HCT116 (cell line): Measurements from ENCODE around the gene CDC14A. TPM values are rescaled to one million over a fixed set of nuclear protein-coding genes. Genes with fewer than 3 reads are reported as not detected.

Source experiments
- ATAC-seq: fragments of 200-7000 bp; cut with Tn5 transposase; 2 replicates; pipeline ENCODE4 v1.9.1; 2020; ENCODE audit warnings: mild to moderate bottlenecking, moderate library complexity
- BruUV-seq: library from RNA; stranded (reverse); fragments of 400-500 nt; replicated peaks from 2 replicates; lab custom pipeline; 2021; lab: Mats Ljungman, UMichigan
- CTCF ChIA-PET: fragments of 300-600 bp; sonication (Branson Sonifier 250); formaldehyde crosslinking; loops from one replicate; lab custom pipeline; 2021; ENCODE audit warnings: antibody characterized with exemption; lab: Charles Lee
- POLR2A ChIA-PET: fragments of 300-600, 350-600 bp; sonication (Branson Sonifier 250); formaldehyde crosslinking; loops from one replicate; lab custom pipeline; 2021; ENCODE audit warnings: antibody characterized with exemption; lab: Charles Lee
- RAD21 ChIA-PET, 2 experiments: fragments of 300-600 bp; sonication (Branson Sonifier 250); formaldehyde crosslinking; loops; one replicate each; lab custom pipeline; 2023; ENCODE audit warnings: low total read pairs in 2 of 2; ENCODE audit not compliant: uncharacterized antibody in 2 of 2, unreplicated experiment in 2 of 2, low non-redundant PET in 1 of 2; lab: Charles Lee
- DNase-seq: peaks from one replicate; pipeline ENCODE4 v3.0.0-alpha.2; 2010; ENCODE audit warnings: low read depth, low spot score
- H2AFZ ChIP-seq: fragments of 200-600 bp; shearing (Covaris generic), sonication (generic); 2 replicates; pipeline ENCODE4 v1.6.1; 2017; ENCODE audit warnings: low read depth, mixed run types, mixed read lengths, antibody characterized with exemption, low read length; ENCODE audit not compliant: poor library complexity, severe bottlenecking
- H3K27ac ChIP-seq: 2 replicates; pipeline ENCODE4 v1.5.1; 2012; ENCODE audit warnings: low read depth, low read length
- H3K27me3 ChIP-seq: fragments of 200-600 bp; sonication (generic); 2 replicates; pipeline ENCODE4 v1.6.1; 2016; ENCODE audit warnings: mixed run types, low read length, mixed read lengths; ENCODE audit not compliant: insufficient read depth
- H3K36me3 ChIP-seq, 2 experiments: fragments of 200-500 bp in 1 of 2; fragments of 200-600 bp in 1 of 2; sonication (Bioruptor generic) in 1 of 2; sonication (generic) in 1 of 2; 2 replicates each; pipeline versions ENCODE4 v1.5.1 to v1.6.1; 2014 to 2016; ENCODE audit warnings: low read length in 2 of 2, inconsistent platforms in 1 of 2, mixed read lengths in 1 of 2, mixed run types in 1 of 2; ENCODE audit not compliant: insufficient read depth in 2 of 2, control insufficient read depth in 1 of 2
- H3K4me1 ChIP-seq, 2 experiments: fragments of 200-600 bp in 1 of 2; sonication (generic) in 1 of 2; 2 replicates each; pipeline versions ENCODE4 v1.5.1 to v1.6.1; 2012 to 2017; ENCODE audit warnings: low read length in 2 of 2, inconsistent platforms in 1 of 2, mild to moderate bottlenecking in 1 of 2, mixed read lengths in 1 of 2, mixed run types in 1 of 2, moderate library complexity in 1 of 2; ENCODE audit not compliant: insufficient read depth in 2 of 2, control insufficient read depth in 1 of 2
- H3K4me2 ChIP-seq: fragments of 200-600 bp; sonication (generic); 2 replicates; pipeline ENCODE4 v1.6.1; 2017; ENCODE audit warnings: mixed run types, low read length, mixed read lengths
- H3K4me3 ChIP-seq, 2 experiments: fragments of 200-600 bp in 1 of 2; sonication (generic) in 1 of 2; replicated peaks in 1 of 2; 2 replicates each; pipeline ENCODE4 v1.5.1; 2011 to 2016; ENCODE audit warnings: low read length in 2 of 2, control low read depth in 1 of 2, low read depth in 1 of 2, mild to moderate bottlenecking in 1 of 2, mixed read lengths in 1 of 2, mixed run types in 1 of 2
- H3K79me2 ChIP-seq: fragments of 200-600 bp; sonication (generic); 2 replicates; pipeline ENCODE4 v1.6.1; 2017; ENCODE audit warnings: mild to moderate bottlenecking, mixed run types, low read length, moderate library complexity, mixed read lengths; ENCODE audit not compliant: insufficient read depth
- H3K9ac ChIP-seq: fragments of 200-600 bp; sonication (generic); 2 replicates; pipeline ENCODE4 v1.6.1; 2016; ENCODE audit warnings: low read length, mixed read lengths
- H3K9me2 ChIP-seq: fragments of 200-600 bp; sonication (generic), shearing (Covaris generic); 2 replicates; pipeline ENCODE4 v1.6.1; 2017; ENCODE audit warnings: mixed run types, mild to moderate bottlenecking, moderate library complexity; ENCODE audit not compliant: insufficient read depth
- H3K9me3 ChIP-seq, 2 experiments: fragments of 200-500 bp in 1 of 2; fragments of 200-600 bp in 1 of 2; sonication (Bioruptor generic) in 1 of 2; sonication (generic) in 1 of 2; 2 replicates each; pipeline ENCODE4 v1.6.1; 2014 to 2017; ENCODE audit warnings: low read length in 2 of 2, mixed read lengths in 2 of 2, inconsistent platforms in 1 of 2, low read depth in 1 of 2, mild to moderate bottlenecking in 1 of 2, mixed run types in 1 of 2, moderate library complexity in 1 of 2; ENCODE audit not compliant: control insufficient read depth in 1 of 2, insufficient read depth in 1 of 2
- H4K20me1 ChIP-seq: fragments of 200-600 bp; sonication (generic), shearing (Covaris generic); 2 replicates; pipeline ENCODE4 v1.6.1; 2017; ENCODE audit warnings: mixed run types, mild to moderate bottlenecking, moderate library complexity; ENCODE audit not compliant: insufficient read depth
- CBX3 ChIP-seq: IDR thresholded peaks from 2 replicates; pipeline ENCODE4 v1.6.1; 2012; ENCODE audit warnings: low read depth
- CEBPB ChIP-seq: IDR thresholded peaks from 2 replicates; pipeline ENCODE4 v1.6.1; 2012; ENCODE audit warnings: low read depth
- ELF1 ChIP-seq: IDR thresholded peaks from 2 replicates; pipeline ENCODE4 v1.6.1; 2012; ENCODE audit warnings: low read depth, borderline replicate concordance
- JUND ChIP-seq: IDR thresholded peaks from 2 replicates; pipeline ENCODE4 v1.6.1; 2012
- POLR2A ChIP-seq: IDR thresholded peaks from 2 replicates; pipeline ENCODE4 v1.7.0; 2011; ENCODE audit warnings: borderline replicate concordance; ENCODE audit not compliant: insufficient read depth, insufficient read length; ENCODE audit errors: extremely low read depth
- POLR2AphosphoS5 ChIP-seq: IDR thresholded peaks from 2 replicates; pipeline ENCODE4 v1.6.1; 2011; ENCODE audit warnings: mild to moderate bottlenecking, low read depth, low read length, moderate library complexity
- RAD21 ChIP-seq: IDR thresholded peaks from 2 replicates; pipeline ENCODE4 v1.6.1; 2012; ENCODE audit warnings: low read depth, mild to moderate bottlenecking
- SIN3A ChIP-seq: IDR thresholded peaks from 2 replicates; pipeline ENCODE4 v1.6.1; 2012; ENCODE audit warnings: low read depth
- SP1 ChIP-seq: IDR thresholded peaks from 2 replicates; pipeline ENCODE4 v1.6.1; 2012; ENCODE audit warnings: low read depth
- SRF ChIP-seq: IDR thresholded peaks from 2 replicates; pipeline ENCODE4 v1.6.1; 2012; ENCODE audit warnings: low read depth
- TCF7L2 ChIP-seq: IDR thresholded peaks from 2 replicates; pipeline ENCODE4 v1.7.0; 2011; ENCODE audit warnings: borderline replicate concordance, inconsistent platforms; ENCODE audit not compliant: insufficient read depth, insufficient read length; ENCODE audit errors: extremely low read depth
- YY1 ChIP-seq: IDR thresholded peaks from 2 replicates; pipeline ENCODE4 v1.6.1; 2011; ENCODE audit warnings: low read length, low read depth, moderate library complexity, mild to moderate bottlenecking; ENCODE audit not compliant: insufficient replicate concordance; ENCODE audit errors: extremely low read depth
- ZFX ChIP-seq: fragments of 450-650 bp; IDR thresholded peaks from 2 replicates; pipeline ENCODE4 v1.6.1; 2017
- ZNF274 ChIP-seq: fragments of 200-500 bp; sonication (Bioruptor generic); IDR thresholded peaks from 2 replicates; pipeline ENCODE4 v1.6.1; 2014; ENCODE audit warnings: mild to moderate bottlenecking, low read depth, low read length, inconsistent platforms
- intact Hi-C: fragments of 100-400 bp; cut with micrococcal nuclease; formaldehyde crosslinking; loops from 2 replicates; pipeline ENCODE4 v1.10.0; 2022
- total RNA-seq: library from RNA; stranded (reverse); gene quantifications from one replicate; pipeline ENCODE4 v1.2.1, GENCODE V29; 2021; ENCODE audit not compliant: unreplicated experiment
- TF ChIP-seq, protein P1 (sequence below): IDR thresholded peaks from 2 replicates; pipeline ENCODE4 v1.6.1; 2012; ENCODE audit warnings: low read depth
- TF ChIP-seq, protein P2 (sequence below), 3 experiments: fragments of 200-600 bp in 1 of 3; sonication (generic) in 1 of 3; IDR thresholded peaks in 2 of 3; conservative IDR thresholded peaks in 1 of 3; 2 replicates each; pipeline ENCODE4 v1.5.1; 2012 to 2017; ENCODE audit warnings: low read depth in 2 of 3, low read length in 2 of 3, antibody characterized with exemption in 1 of 3, borderline replicate concordance in 1 of 3, control low read depth in 1 of 3, mild to moderate bottlenecking in 1 of 3, mixed read lengths in 1 of 3, mixed run types in 1 of 3, moderate library complexity in 1 of 3; ENCODE audit not compliant: insufficient read depth in 1 of 3
- TF ChIP-seq, protein P3 (sequence below): IDR thresholded peaks from 2 replicates; pipeline ENCODE4 v1.6.1; 2012
- TF ChIP-seq, protein P4 (sequence below): IDR thresholded peaks from 2 replicates; pipeline ENCODE4 v1.6.1; 2011; ENCODE audit warnings: mild to moderate bottlenecking, low read length, moderate library complexity; ENCODE audit not compliant: insufficient replicate concordance; ENCODE audit errors: extremely low read depth
- TF ChIP-seq, protein P5 (sequence below): IDR thresholded peaks from 2 replicates; pipeline ENCODE4 v1.6.1; 2012

The CDC14A gene
- total RNA-seq, 1 experiment from 2014 or later: 5.1 TPM

DNA sequence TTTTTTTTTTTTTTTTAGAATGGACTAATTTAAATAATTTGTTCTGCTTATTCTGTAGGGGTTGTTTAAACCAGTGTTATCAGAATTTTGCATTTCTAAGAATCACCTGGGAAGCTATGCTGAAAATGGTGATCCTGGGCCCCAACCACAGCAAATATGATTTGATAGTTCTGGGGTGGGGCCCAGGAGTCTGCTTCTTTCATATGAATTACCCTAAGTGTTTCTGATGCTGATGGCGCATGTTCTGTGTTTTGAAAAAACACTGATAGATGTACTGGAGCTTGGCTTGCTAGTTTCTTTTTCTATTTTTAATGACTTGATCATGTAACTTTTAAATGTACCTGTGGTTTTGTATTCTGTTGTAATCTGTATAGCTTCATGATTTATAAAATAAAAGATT is 89.3 kb downstream of the CDC14A start:
- H3K4me3 ChIP-seq: no peak overlapping the region
- ChIA-PET POLR2A (no interaction called here), CTCF (interaction anchor here (0.7 to 1.1 kb wide), 2 partner anchors 14 to 427 kb away, joined by 3 to 4 read pairs; no protein-coding TSS in a partner anchor), RAD21 (interaction anchor here in 1 of 2 experiments (0.7 kb wide), 1 partner anchor 284 kb away, joined by 3 read pairs; no protein-coding TSS in a partner anchor)
- H3K9me3 ChIP-seq: no peaks in the 10 kb centered on the region
- TF ChIP-seq TCF7L2 (no peak), JUND (no peak), RAD21 (no peak), CEBPB (no peak), ZNF274 (no peak), POLR2AphosphoS5 (no peak), YY1 (no peak), SP1 (no peak), SIN3A (no peak), CBX3 (no peak), POLR2A (no peak), ZFX (no peak), ELF1 (no peak), SRF (no peak)
- TF ChIP-seq, protein P1, sequence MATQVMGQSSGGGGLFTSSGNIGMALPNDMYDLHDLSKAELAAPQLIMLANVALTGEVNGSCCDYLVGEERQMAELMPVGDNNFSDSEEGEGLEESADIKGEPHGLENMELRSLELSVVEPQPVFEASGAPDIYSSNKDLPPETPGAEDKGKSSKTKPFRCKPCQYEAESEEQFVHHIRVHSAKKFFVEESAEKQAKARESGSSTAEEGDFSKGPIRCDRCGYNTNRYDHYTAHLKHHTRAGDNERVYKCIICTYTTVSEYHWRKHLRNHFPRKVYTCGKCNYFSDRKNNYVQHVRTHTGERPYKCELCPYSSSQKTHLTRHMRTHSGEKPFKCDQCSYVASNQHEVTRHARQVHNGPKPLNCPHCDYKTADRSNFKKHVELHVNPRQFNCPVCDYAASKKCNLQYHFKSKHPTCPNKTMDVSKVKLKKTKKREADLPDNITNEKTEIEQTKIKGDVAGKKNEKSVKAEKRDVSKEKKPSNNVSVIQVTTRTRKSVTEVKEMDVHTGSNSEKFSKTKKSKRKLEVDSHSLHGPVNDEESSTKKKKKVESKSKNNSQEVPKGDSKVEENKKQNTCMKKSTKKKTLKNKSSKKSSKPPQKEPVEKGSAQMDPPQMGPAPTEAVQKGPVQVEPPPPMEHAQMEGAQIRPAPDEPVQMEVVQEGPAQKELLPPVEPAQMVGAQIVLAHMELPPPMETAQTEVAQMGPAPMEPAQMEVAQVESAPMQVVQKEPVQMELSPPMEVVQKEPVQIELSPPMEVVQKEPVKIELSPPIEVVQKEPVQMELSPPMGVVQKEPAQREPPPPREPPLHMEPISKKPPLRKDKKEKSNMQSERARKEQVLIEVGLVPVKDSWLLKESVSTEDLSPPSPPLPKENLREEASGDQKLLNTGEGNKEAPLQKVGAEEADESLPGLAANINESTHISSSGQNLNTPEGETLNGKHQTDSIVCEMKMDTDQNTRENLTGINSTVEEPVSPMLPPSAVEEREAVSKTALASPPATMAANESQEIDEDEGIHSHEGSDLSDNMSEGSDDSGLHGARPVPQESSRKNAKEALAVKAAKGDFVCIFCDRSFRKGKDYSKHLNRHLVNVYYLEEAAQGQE: no peak
- TF ChIP-seq, protein P2, sequence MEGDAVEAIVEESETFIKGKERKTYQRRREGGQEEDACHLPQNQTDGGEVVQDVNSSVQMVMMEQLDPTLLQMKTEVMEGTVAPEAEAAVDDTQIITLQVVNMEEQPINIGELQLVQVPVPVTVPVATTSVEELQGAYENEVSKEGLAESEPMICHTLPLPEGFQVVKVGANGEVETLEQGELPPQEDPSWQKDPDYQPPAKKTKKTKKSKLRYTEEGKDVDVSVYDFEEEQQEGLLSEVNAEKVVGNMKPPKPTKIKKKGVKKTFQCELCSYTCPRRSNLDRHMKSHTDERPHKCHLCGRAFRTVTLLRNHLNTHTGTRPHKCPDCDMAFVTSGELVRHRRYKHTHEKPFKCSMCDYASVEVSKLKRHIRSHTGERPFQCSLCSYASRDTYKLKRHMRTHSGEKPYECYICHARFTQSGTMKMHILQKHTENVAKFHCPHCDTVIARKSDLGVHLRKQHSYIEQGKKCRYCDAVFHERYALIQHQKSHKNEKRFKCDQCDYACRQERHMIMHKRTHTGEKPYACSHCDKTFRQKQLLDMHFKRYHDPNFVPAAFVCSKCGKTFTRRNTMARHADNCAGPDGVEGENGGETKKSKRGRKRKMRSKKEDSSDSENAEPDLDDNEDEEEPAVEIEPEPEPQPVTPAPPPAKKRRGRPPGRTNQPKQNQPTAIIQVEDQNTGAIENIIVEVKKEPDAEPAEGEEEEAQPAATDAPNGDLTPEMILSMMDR (IDR thresholded peaks at IDR 0.05 in 2 of 3, conservative IDR thresholded peaks at IDR 0.05 in 1 of 3; ENCODE audit: borderline replicate concordance in 1 of 3, insufficient read depth in 1 of 3, low read depth in 2 of 3, low read length in 2 of 3): no peak
- TF ChIP-seq, protein P3, sequence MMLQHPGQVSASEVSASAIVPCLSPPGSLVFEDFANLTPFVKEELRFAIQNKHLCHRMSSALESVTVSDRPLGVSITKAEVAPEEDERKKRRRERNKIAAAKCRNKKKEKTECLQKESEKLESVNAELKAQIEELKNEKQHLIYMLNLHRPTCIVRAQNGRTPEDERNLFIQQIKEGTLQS: no peak
- TF ChIP-seq, protein P4, sequence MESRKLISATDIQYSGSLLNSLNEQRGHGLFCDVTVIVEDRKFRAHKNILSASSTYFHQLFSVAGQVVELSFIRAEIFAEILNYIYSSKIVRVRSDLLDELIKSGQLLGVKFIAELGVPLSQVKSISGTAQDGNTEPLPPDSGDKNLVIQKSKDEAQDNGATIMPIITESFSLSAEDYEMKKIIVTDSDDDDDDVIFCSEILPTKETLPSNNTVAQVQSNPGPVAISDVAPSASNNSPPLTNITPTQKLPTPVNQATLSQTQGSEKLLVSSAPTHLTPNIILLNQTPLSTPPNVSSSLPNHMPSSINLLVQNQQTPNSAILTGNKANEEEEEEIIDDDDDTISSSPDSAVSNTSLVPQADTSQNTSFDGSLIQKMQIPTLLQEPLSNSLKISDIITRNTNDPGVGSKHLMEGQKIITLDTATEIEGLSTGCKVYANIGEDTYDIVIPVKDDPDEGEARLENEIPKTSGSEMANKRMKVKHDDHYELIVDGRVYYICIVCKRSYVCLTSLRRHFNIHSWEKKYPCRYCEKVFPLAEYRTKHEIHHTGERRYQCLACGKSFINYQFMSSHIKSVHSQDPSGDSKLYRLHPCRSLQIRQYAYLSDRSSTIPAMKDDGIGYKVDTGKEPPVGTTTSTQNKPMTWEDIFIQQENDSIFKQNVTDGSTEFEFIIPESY: no peak
- TF ChIP-seq, protein P5, sequence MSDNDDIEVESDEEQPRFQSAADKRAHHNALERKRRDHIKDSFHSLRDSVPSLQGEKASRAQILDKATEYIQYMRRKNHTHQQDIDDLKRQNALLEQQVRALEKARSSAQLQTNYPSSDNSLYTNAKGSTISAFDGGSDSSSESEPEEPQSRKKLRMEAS: no peak
- ATAC-seq (no peak), DNase-seq (no peak)
- intact Hi-C loops: no loop called here
- no TSS peak for BruUV-seq
- H3K27ac ChIP-seq: no peak overlapping the region
- H3K36me3 ChIP-seq: no peaks in the 10 kb centered on the region
- H3K4me1 ChIP-seq: no peaks in the 10 kb centered on the region
- H3K4me2 ChIP-seq: no peak overlapping the region
- H3K9ac ChIP-seq: no peak overlapping the region
- no peaks in the 10 kb centered on the region for H3K27me3 ChIP-seq
- no peaks in the 10 kb centered on the region for H3K79me2 ChIP-seq
- no peak overlapping the region for H2AFZ ChIP-seq
- no peaks in the 10 kb centered on the region for H3K9me2 ChIP-seq
- no peaks in the 10 kb centered on the region for H4K20me1 ChIP-seq
